ENCODE results near the gene CMTM4. TPM values are rescaled to one million over a fixed set of nuclear protein-coding genes. Genes with fewer than 3 reads are reported as not detected.

CMTM4 gene
- total and polyA plus RNA-seq, 2 of the 8 experiments (the other 6 are each of a cell fraction or from before 2014, with no cell fraction given), result 35.3 to 51.7 TPM

GRCh38 chr16:66690106-66690847 lies 6.3 kb downstream of the CMTM4 start:
- no peaks in the 10 kb centered on the region for H3K9me3 ChIP-seq (ENCODE audit: insufficient read depth in 2 of 2, low read depth in 1 of 2, low read length in 1 of 2)
- CTCF ChIA-PET (ENCODE audit: partially characterized antibody), result interaction anchor here (0.7 to 1.5 kb wide), 3 partner anchors 13 to 39 kb away, joined by 3 to 9 read pairs (median 3); no protein-coding TSS in a partner anchor
- TF ChIP-seq ATF3 (IDR thresholded peaks at IDR 0.05; ENCODE audit: insufficient read depth, low read depth, low read length) (no peak), YY1 (IDR thresholded peaks at IDR 0.05; ENCODE audit: low read depth, low read length) (no peak), KDM1A (IDR thresholded peaks at IDR 0.05; ENCODE audit: borderline replicate concordance, low read length) (no peak), KDM4A (IDR thresholded peaks at IDR 0.05; ENCODE audit: low read depth, low read length, severe bottlenecking) (no peak), CTBP2 (IDR thresholded peaks at IDR 0.05; ENCODE audit: borderline replicate concordance, insufficient read depth, insufficient read length, low read length) (no peak), ATF2 (IDR thresholded peaks at IDR 0.05; ENCODE audit: low read length) (no peak), CBX8 (IDR thresholded peaks at IDR 0.05; ENCODE audit: borderline replicate concordance, low read depth, low read length) (no peak), MAX (IDR thresholded peaks at IDR 0.05) (no peak), EZH2 (IDR thresholded peaks at IDR 0.05; ENCODE audit: low read depth, low read length, severe bottlenecking) (no peak)

More at GRCh38 chr16:66690106-66690847, 6.3 kb downstream of the CMTM4 start:
- H3K4me3 ChIP-seq (ENCODE audit: extremely low read depth in 1 of 4, insufficient read depth in 2 of 4, low read depth in 3 of 4, low read length in 4 of 4), result no peak overlapping the region
- H2BK12ac ChIP-seq (ENCODE audit: low read depth, low read length), result no peak overlapping the region
- H3K18ac ChIP-seq (ENCODE audit: extremely low read depth, low read length), result no peak overlapping the region
- H3K9ac ChIP-seq (replicated peaks in 1 of 4; ENCODE audit: extremely low read depth in 1 of 4, low read depth in 3 of 4, low read length in 3 of 4), result no peak overlapping the region; a peak in 1 of 7 replicates
- no peak overlapping the region for H4K91ac ChIP-seq (replicated peaks; ENCODE audit: insufficient read length, low read length)
- no peak overlapping the region for H3K4ac ChIP-seq (replicated peaks; ENCODE audit: insufficient read length, low read depth, low read length)
- DNase-seq (ENCODE audit: low read depth in 1 of 2, low spot score in 2 of 2) (no peak), FAIRE-seq (no peak)
- H2BK5ac ChIP-seq (ENCODE audit: low read depth, low read length), result no peak overlapping the region
- POLR2A ChIA-PET (ENCODE audit: partially characterized antibody), result interaction anchor here (0.6 kb wide), 1 partner anchor 18 kb away, joined by 3 read pairs; no protein-coding TSS in a partner anchor
- H3K4me1 ChIP-seq (replicated peaks in 1 of 4; ENCODE audit: control insufficient read depth in 3 of 4, insufficient read depth in 4 of 4, low read length in 3 of 4), result peaks cover 2 to 17% (median 6%) of the 10 kb centered on the region in 4 experiments; a peak in 6 of 7 replicates
- no peak overlapping the region for H4K5ac ChIP-seq (ENCODE audit: insufficient read length, low read depth, low read length)
- no peak overlapping the region for H3K23ac ChIP-seq (ENCODE audit: insufficient read length)
- H3K36me3 ChIP-seq (ENCODE audit: control insufficient read depth in 2 of 4, insufficient read depth in 4 of 4, low read length in 3 of 4), result no peaks in the 10 kb centered on the region
- no peak overlapping the region for H3K14ac ChIP-seq (ENCODE audit: insufficient read length)
- no peak overlapping the region for H3K56ac ChIP-seq (replicated peaks; ENCODE audit: insufficient read length, low read depth, low read length)
- H2BK120ac ChIP-seq (replicated peaks; ENCODE audit: low read depth, low read length), result no peak overlapping the region
- no peak overlapping the region for H2BK20ac ChIP-seq (ENCODE audit: low read length)
- H3K27me3 ChIP-seq (replicated peaks in 1 of 4; ENCODE audit: control insufficient read depth in 3 of 4, extremely low read depth in 1 of 4, insufficient read depth in 3 of 4, low read length in 3 of 4), result no peaks in the 10 kb centered on the region
- H3K4me2 ChIP-seq (ENCODE audit: insufficient read depth in 1 of 2, low read depth in 2 of 2, low read length in 2 of 2), result no peak overlapping the region
- peaks cover 13% of the 10 kb centered on the region for H3K79me1 ChIP-seq (ENCODE audit: low read depth, low read length)
- no peak overlapping the region for H4K8ac ChIP-seq (ENCODE audit: extremely low read depth, insufficient read depth, low read length)
- no peak overlapping the region for H2AFZ ChIP-seq (ENCODE audit: low read length)
- H3K27ac ChIP-seq (ENCODE audit: low read depth, low read length), result no peak overlapping the region
- H2AK5ac ChIP-seq (ENCODE audit: low read depth, low read length), result no peak overlapping the region
- H3K79me2 ChIP-seq (ENCODE audit: control insufficient read depth in 1 of 2, insufficient read depth in 2 of 2, low read length in 2 of 2), result peaks cover 0 to 62% of the 10 kb centered on the region in 2 experiments; a peak in 2 of 4 replicates
- 89% methylated on average over 7 of the region's 7 CpGs; no CpG with 5 or more reads in 1 of the 2 experiments for WGBS, 2 experiments (ENCODE audit: extremely low coverage in 1 of 2, insufficient coverage in 1 of 2, insufficient read length in 1 of 2, insufficient replicate concordance in 2 of 2, low coverage in 1 of 2, low lambda C conversion rate in 2 of 2, missing lambda C conversion rate in 1 of 2)
- H3K23me2 ChIP-seq (ENCODE audit: low read depth, low read length), result peaks cover 1% of the 10 kb centered on the region; the same call in 1 of the 2 replicates
- H2BK15ac ChIP-seq (ENCODE audit: low read length), result no peak overlapping the region
- peaks cover 0 to 9% of the 10 kb centered on the region in 2 experiments for H4K20me1 ChIP-seq (replicated peaks in 1 of 2; ENCODE audit: control insufficient read depth in 1 of 2, insufficient read depth in 2 of 2, low read length in 2 of 2)

All from H1 (cell line).